ENCODE results near the gene NUP205.

DNA sequence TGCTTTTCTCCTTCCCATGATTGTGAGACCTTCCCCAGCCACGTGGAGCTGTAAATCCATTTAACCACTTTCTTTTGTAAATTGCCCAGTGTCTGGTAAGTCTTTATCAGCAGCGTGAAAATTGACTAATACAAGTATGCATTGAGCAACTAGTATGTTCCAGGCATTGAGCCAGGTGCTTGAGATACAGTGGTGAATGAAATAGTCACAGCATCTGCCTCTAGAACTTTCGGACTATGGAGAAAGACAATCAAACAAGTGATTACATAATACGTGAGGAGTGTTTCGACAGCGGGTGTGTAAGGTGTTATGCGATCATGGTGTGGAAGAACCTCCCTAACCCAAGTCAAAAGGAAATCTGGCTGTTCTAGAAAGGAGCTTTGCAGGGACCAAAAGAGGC is 21.6 kb upstream of the NUP205 start:
- TF ChIP-seq, protein P1, sequence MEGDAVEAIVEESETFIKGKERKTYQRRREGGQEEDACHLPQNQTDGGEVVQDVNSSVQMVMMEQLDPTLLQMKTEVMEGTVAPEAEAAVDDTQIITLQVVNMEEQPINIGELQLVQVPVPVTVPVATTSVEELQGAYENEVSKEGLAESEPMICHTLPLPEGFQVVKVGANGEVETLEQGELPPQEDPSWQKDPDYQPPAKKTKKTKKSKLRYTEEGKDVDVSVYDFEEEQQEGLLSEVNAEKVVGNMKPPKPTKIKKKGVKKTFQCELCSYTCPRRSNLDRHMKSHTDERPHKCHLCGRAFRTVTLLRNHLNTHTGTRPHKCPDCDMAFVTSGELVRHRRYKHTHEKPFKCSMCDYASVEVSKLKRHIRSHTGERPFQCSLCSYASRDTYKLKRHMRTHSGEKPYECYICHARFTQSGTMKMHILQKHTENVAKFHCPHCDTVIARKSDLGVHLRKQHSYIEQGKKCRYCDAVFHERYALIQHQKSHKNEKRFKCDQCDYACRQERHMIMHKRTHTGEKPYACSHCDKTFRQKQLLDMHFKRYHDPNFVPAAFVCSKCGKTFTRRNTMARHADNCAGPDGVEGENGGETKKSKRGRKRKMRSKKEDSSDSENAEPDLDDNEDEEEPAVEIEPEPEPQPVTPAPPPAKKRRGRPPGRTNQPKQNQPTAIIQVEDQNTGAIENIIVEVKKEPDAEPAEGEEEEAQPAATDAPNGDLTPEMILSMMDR (conservative IDR thresholded peaks at IDR 0.05 in 1 of 2, IDR thresholded peaks at IDR 0.05 in 1 of 2; ENCODE audit: extremely low read depth in 1 of 2, insufficient read depth in 1 of 2, low read depth in 1 of 2, low read length in 2 of 2): no peak
- TF ChIP-seq EZH2 (IDR thresholded peaks at IDR 0.05; ENCODE audit: borderline replicate concordance, low read length): no peak

Measured in mammary epithelial cell (primary cell).